GM23248 (cell line): ENCODE results near the gene ACVR1C.

Experiments used
- EZH2 ChIP-seq: fragments of 200-600 bp; sonication (generic); IDR thresholded peaks from 2 replicates; pipeline ENCODE4 v1.6.1; 2018; ENCODE audit warnings: antibody characterized with exemption, mild to moderate bottlenecking; ENCODE audit not compliant: insufficient read depth, poor library complexity, severe bottlenecking
- EZH2phosphoT487 ChIP-seq: fragments of 200-600 bp; sonication (generic); IDR thresholded peaks from 2 replicates; pipeline ENCODE4 v1.6.1; 2018; ENCODE audit warnings: antibody characterized with exemption, moderate library complexity, mild to moderate bottlenecking, low read depth; ENCODE audit not compliant: insufficient read depth

GRCh38 chr2:157559061-157559460 lies 69.6 kb downstream of the ACVR1C start:
- TF ChIP-seq EZH2 (no peak), EZH2phosphoT487 (no peak)
